ENCODE measurements around the gene EPS15.

- TF ChIP-seq POLR2A (IDR thresholded peaks at IDR 0.05) (no peak), CTCF (IDR thresholded peaks at IDR 0.05) (no peak)
Observed at GRCh38 chr1:51317798-51318197, 201.3 kb downstream of the EPS15 start.
